ENCODE measurements around the gene SCARB1.

GRCh38 chr12:124821252-124822200 lies 42.1 kb downstream of the SCARB1 start:
- TF ChIP-seq POLR2A (IDR thresholded peaks at IDR 0.05): no peak
- TF ChIP-seq, protein P1, sequence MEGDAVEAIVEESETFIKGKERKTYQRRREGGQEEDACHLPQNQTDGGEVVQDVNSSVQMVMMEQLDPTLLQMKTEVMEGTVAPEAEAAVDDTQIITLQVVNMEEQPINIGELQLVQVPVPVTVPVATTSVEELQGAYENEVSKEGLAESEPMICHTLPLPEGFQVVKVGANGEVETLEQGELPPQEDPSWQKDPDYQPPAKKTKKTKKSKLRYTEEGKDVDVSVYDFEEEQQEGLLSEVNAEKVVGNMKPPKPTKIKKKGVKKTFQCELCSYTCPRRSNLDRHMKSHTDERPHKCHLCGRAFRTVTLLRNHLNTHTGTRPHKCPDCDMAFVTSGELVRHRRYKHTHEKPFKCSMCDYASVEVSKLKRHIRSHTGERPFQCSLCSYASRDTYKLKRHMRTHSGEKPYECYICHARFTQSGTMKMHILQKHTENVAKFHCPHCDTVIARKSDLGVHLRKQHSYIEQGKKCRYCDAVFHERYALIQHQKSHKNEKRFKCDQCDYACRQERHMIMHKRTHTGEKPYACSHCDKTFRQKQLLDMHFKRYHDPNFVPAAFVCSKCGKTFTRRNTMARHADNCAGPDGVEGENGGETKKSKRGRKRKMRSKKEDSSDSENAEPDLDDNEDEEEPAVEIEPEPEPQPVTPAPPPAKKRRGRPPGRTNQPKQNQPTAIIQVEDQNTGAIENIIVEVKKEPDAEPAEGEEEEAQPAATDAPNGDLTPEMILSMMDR (IDR thresholded peaks at IDR 0.05): no peak

Data from body of pancreas (tissue), 4 donors.